Endothelial cell of umbilical vein (primary cell): ENCODE results near the gene METTL1. TPM values are rescaled to one million over a fixed set of nuclear protein-coding genes. Genes with fewer than 3 reads are reported as not detected.
"Not testable (repeated sequence)": the region's sequence is repeated elsewhere in the genome, so short reads cannot be mapped to it uniquely, and the experiment has no call there.

Source experiments
- BruUV-seq: library from RNA; stranded (reverse); fragments of 400-500 nt; replicated peaks from 2 replicates; lab custom pipeline; 2021; lab: Mats Ljungman, UMichigan
- CTCF ChIA-PET: fragments of 300-600, 350-600 bp; sonication (Branson Sonifier 250); formaldehyde crosslinking; loops from one replicate; lab custom pipeline; 2021; ENCODE audit warnings: antibody characterized with exemption, inconsistent platforms; lab: Charles Lee
- POLR2A ChIA-PET: fragments of 300-600, 350-600 bp; sonication (Branson Sonifier 250); formaldehyde crosslinking; loops from one replicate; lab custom pipeline; 2021; ENCODE audit warnings: antibody characterized with exemption, inconsistent platforms; lab: Charles Lee
- DNase-seq: peaks from one replicate; pipeline ENCODE4 v3.0.0-alpha.2; 2011; ENCODE audit warnings: low read depth, low spot score
- FAIRE-seq: peaks from 2 replicates; lab custom pipeline; 2011; peaks lifted over from hg19 to GRCh38; lab: Jason Lieb, UNC
- H2AFZ ChIP-seq: 2 replicates; pipeline ENCODE4 v1.6.0; 2012; ENCODE audit warnings: low read depth, low read length, control low read depth, inconsistent platforms
- H3K27ac ChIP-seq: 2 replicates; pipeline ENCODE4 v1.5.1; 2011; ENCODE audit warnings: low read depth, mild to moderate bottlenecking, control low read depth, low read length, moderate library complexity; ENCODE audit not compliant: insufficient read depth
- H3K27me3 ChIP-seq, 2 experiments: 2 replicates each; pipeline versions ENCODE4 v1.6.0 to v1.6.1; 2011; ENCODE audit warnings: low read length in 2 of 2, mixed read lengths in 1 of 2; ENCODE audit not compliant: control insufficient read depth in 2 of 2, insufficient read depth in 2 of 2
- H3K36me3 ChIP-seq, 2 experiments: 2 replicates in 1 of 2; 3 replicates in 1 of 2; pipeline ENCODE4 v1.5.1; 2011; ENCODE audit warnings: low read length in 2 of 2, mild to moderate bottlenecking in 1 of 2, moderate library complexity in 1 of 2; ENCODE audit not compliant: control insufficient read depth in 2 of 2, insufficient read depth in 2 of 2; ENCODE audit errors: extremely low read depth in 1 of 2
- H3K4me1 ChIP-seq: 3 replicates; pipeline ENCODE4 v1.5.1; 2011; ENCODE audit warnings: mild to moderate bottlenecking, low read length; ENCODE audit not compliant: control insufficient read depth, insufficient read depth; ENCODE audit errors: extremely low read depth
- H3K4me2 ChIP-seq: 2 replicates; pipeline ENCODE4 v1.6.1; 2011; ENCODE audit warnings: low read length, control low read depth, mixed read lengths; ENCODE audit not compliant: insufficient read depth
- H3K4me3 ChIP-seq, 3 experiments: fragments of 200-600 bp in 1 of 3; sonication (generic), shearing (Covaris generic) in 1 of 3; replicated peaks in 1 of 3; 2 replicates each; pipeline ENCODE4 v1.5.1; 2011 to 2016; ENCODE audit warnings: control low read depth in 3 of 3, low read length in 3 of 3, mild to moderate bottlenecking in 2 of 3, inconsistent platforms in 1 of 3, low read depth in 1 of 3, moderate library complexity in 1 of 3; ENCODE audit not compliant: insufficient read depth in 1 of 3
- H3K79me2 ChIP-seq: 2 replicates; pipeline ENCODE4 v1.6.0; 2012; ENCODE audit warnings: low read length, inconsistent platforms; ENCODE audit not compliant: control insufficient read depth, insufficient read depth
- H3K9ac ChIP-seq: replicated peaks from 2 replicates; pipeline ENCODE3; 2011; ENCODE audit warnings: low read length, control low read depth; ENCODE audit not compliant: insufficient read depth; ENCODE audit errors: extremely low read depth
- H3K9me1 ChIP-seq: replicated peaks from 3 replicates; pipeline ENCODE4 v1.6.0; 2011; ENCODE audit warnings: mild to moderate bottlenecking, low read length; ENCODE audit not compliant: control insufficient read depth, insufficient read depth; ENCODE audit errors: extremely low read depth
- H3K9me3 ChIP-seq: replicated peaks from 2 replicates; pipeline ENCODE4 v1.5.1; 2012; ENCODE audit warnings: low read length, inconsistent platforms; ENCODE audit not compliant: control insufficient read depth, insufficient read depth
- H4K20me1 ChIP-seq: replicated peaks from 2 replicates; pipeline ENCODE3; 2011; ENCODE audit warnings: mild to moderate bottlenecking, low read length; ENCODE audit not compliant: control insufficient read depth, insufficient read depth; ENCODE audit errors: extremely low read depth
- CTCF ChIP-seq, 2 donors: IDR thresholded peaks; 1 replicate in 1 of 2; 2 replicates in 1 of 2; pipeline ENCODE4 v1.5.1; 2011; ENCODE audit warnings: low read length in 2 of 2, mild to moderate bottlenecking in 2 of 2, moderate library complexity in 2 of 2, control low read depth in 1 of 2, inconsistent platforms in 1 of 2, low read depth in 1 of 2; ENCODE audit not compliant: insufficient read depth in 1 of 2; ENCODE audit errors: extremely low read depth in 1 of 2
- EZH2 ChIP-seq: IDR thresholded peaks from 2 replicates; pipeline ENCODE4 v1.6.1; 2012; ENCODE audit warnings: borderline replicate concordance, low read depth, mild to moderate bottlenecking, moderate library complexity, low read length, inconsistent platforms; ENCODE audit not compliant: severe bottlenecking
- FOS ChIP-seq: IDR thresholded peaks from 2 replicates; pipeline ENCODE4 v1.6.1; 2011; ENCODE audit warnings: mild to moderate bottlenecking, low read length, moderate library complexity, borderline replicate concordance; ENCODE audit not compliant: insufficient read depth
- GATA2 ChIP-seq: IDR thresholded peaks from 2 replicates; pipeline ENCODE4 v1.7.0; 2011; ENCODE audit warnings: low read depth, mild to moderate bottlenecking, moderate library complexity, mixed read lengths, low read length; ENCODE audit not compliant: insufficient read length, insufficient read depth
- JUN ChIP-seq: IDR thresholded peaks from 2 replicates; pipeline ENCODE4 v1.6.1; 2011; ENCODE audit warnings: borderline replicate concordance, low read depth; ENCODE audit not compliant: insufficient read length, insufficient read depth
- MYC ChIP-seq: IDR thresholded peaks from one replicate; pipeline ENCODE4 v1.6.1; 2011; ENCODE audit warnings: mild to moderate bottlenecking, low read depth, low read length
- POLR2A ChIP-seq: IDR thresholded peaks from 2 replicates; pipeline ENCODE4 v1.6.1; 2012; ENCODE audit warnings: low read depth, mild to moderate bottlenecking, control low read depth, low read length
- POLR2AphosphoS5 ChIP-seq: IDR thresholded peaks from 2 replicates; pipeline ENCODE4 v1.6.1; 2012; ENCODE audit warnings: low read depth, mild to moderate bottlenecking, control low read depth, low read length, moderate library complexity; ENCODE audit not compliant: insufficient read depth
- dilution Hi-C: fragments of 300-500 bp; cut with MboI; formaldehyde crosslinking; loops from one replicate; pipeline ENCODE4 v1.15.0; 2019; ENCODE audit warnings: low sequenced_read_pairs; ENCODE audit not compliant: extremely low pct_ligation_motif_present
- intact Hi-C: fragments of 100-400 bp; cut with micrococcal nuclease; formaldehyde crosslinking; loops from one replicate; pipeline ENCODE4 v1.10.0; 2022
- polyA plus RNA-seq, 4 experiments: library from polyadenylated mRNA; depleted of rRNA in 3 of 4; stranded (reverse) in 3 of 4; unstranded in 1 of 4; fragments of >200 nt; gene quantifications; 2 replicates each; pipeline versions ENCODE4 v1.2.1 to v1.2.3, GENCODE V29; 2011 to 2012; ENCODE audit warnings: missing spikeins in 1 of 4
- total RNA-seq: library from RNA; stranded (reverse); gene quantifications from 2 replicates; pipeline ENCODE4 v1.2.3, GENCODE V29; 2021
- TF ChIP-seq, protein P1 (sequence below): IDR thresholded peaks from 2 replicates; pipeline ENCODE4 v1.6.1; 2011; ENCODE audit not compliant: insufficient read depth, insufficient read length

METTL1 gene
- total and polyA plus RNA-seq, 2 donors (not counting 3 experiments of a cell fraction or from before 2014, with no cell fraction given), result 23.6 to 24.3 TPM

GRCh38 chr12:57722716-57723629 lies 48.9 kb downstream of the METTL1 start:
- no peak overlapping the region for H2AFZ ChIP-seq
- H3K27me3 ChIP-seq, result no peaks in the 10 kb centered on the region
- H3K9ac ChIP-seq, result no peak overlapping the region
- ChIA-PET CTCF (interaction anchor here (0.6 to 4.6 kb wide), 3 partner anchors 13 to 14 kb away, joined by 4 to 48 read pairs (median 4); partner anchors contain the start of gene AGAP2), POLR2A (no interaction called here)
- no peak overlapping the region for H3K4me2 ChIP-seq
- no peaks in the 10 kb centered on the region for H3K79me2 ChIP-seq
- intact Hi-C loops (no loop called here), dilution Hi-C loops (no loop called here)
- H3K9me1 ChIP-seq, result no peaks in the 10 kb centered on the region
- TF ChIP-seq POLR2A (no peak), FOS (no peak), GATA2 (no peak), EZH2 (no peak), MYC (no peak), JUN (no peak), CTCF (IDR thresholded peaks at IDR 0.05; ENCODE audit: extremely low read depth in 1 of 2, insufficient read depth in 1 of 2, low read depth in 1 of 2, low read length in 2 of 2) (no peak), POLR2AphosphoS5 (no peak)
- TF ChIP-seq, protein P1, sequence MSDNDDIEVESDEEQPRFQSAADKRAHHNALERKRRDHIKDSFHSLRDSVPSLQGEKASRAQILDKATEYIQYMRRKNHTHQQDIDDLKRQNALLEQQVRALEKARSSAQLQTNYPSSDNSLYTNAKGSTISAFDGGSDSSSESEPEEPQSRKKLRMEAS, result no peak
- no peak overlapping the region for H3K4me3 ChIP-seq
- no peak for DNase-seq
- BruUV-seq, result no TSS peak
- H3K4me1 ChIP-seq, result peaks cover 7% of the 10 kb centered on the region
- H3K36me3 ChIP-seq, result peaks cover 0 to 18% of the 10 kb centered on the region in 2 experiments
- H3K27ac ChIP-seq, result no peak overlapping the region
- no peak for FAIRE-seq
- H4K20me1 ChIP-seq, result no peaks in the 10 kb centered on the region
- H3K9me3 ChIP-seq, result no peaks in the 10 kb centered on the region

DNA sequence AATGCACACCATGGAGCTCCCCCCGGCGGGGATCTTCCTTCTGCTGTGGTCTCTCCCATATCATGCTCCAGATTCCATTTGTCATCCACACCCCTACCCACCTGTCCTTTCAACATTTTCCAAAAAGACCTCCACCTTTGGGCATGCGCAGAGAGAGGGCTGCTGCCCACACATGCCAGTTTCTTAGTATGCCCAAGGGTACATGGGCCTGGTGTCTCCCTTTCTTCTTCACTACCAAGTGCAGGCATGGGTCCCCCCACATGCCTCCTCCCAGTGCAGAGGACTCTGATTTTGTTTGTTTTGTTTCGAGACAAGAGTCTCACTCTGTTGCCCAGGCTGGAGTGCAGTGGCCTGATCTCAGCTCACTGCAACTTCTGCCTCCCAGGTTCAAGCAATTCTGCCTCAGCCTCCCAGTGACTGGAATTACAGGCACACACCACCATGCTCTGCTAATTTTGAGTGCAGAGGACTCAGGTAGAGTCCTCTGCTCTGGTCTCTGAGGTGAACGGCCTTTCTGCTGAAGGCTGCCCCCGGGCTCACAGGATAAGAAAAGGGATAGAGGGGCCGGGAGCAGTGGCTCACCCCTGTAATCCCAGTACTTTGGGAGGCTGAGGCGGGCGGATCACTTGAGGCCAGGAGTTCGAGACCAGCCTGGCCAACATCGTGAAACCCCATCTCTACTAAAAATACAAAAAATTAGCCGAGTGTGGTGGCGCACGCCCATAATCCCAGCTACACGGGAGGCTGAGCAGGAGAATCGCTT lies 49.9 kb downstream of the METTL1 start:
- dilution Hi-C loops, result not testable (repeated sequence)

More for the DNA sequence above, 49.9 kb downstream of the METTL1 start:
- H3K4me1 ChIP-seq, H3K27ac ChIP-seq, H3K4me2 ChIP-seq, DNase-seq, POLR2A ChIA-PET, intact Hi-C loops, H3K9me3 ChIP-seq, H3K4me3 ChIP-seq, FAIRE-seq, H2AFZ ChIP-seq, H3K79me2 ChIP-seq, H3K27me3 ChIP-seq, H4K20me1 ChIP-seq, H3K9me1 ChIP-seq, H3K9ac ChIP-seq, BruUV-seq: not testable (repeated sequence)
- H3K36me3 ChIP-seq, result peaks cover 0 to 24% of the 10 kb centered on the region in 2 experiments
- CTCF ChIA-PET, result interaction anchor here (1.4 kb wide), 1 partner anchor 12 kb away, joined by 4 read pairs; no protein-coding TSS in a partner anchor
